ENCODE data around the gene SNAPC2. TPM values are rescaled to one million over a fixed set of nuclear protein-coding genes. Genes with fewer than 3 reads are reported as not detected.

Gene SNAPC2
- total RNA-seq, 1 donor from 2014 or later: 32.0 TPM

- TF ChIP-seq CTCF (IDR thresholded peaks at IDR 0.05; ENCODE audit: insufficient read depth, low read length, poor library complexity, severe bottlenecking): no peak
- H3K27me3 ChIP-seq (ENCODE audit: control insufficient read depth, insufficient read depth, low read length): peaks cover 32% of the 10 kb centered on the region
Observed at GRCh38 chr19:7914099-7914498, 6.0 kb upstream of the SNAPC2 start.

GRCh38 chr19:7914598-7915045 is 5.5 kb upstream of the SNAPC2 start, which contains the start of gene TGFBR3L:
TSS of gene TGFBR3L (plus strand) at chr19:7914830.
- H3K27me3 ChIP-seq (ENCODE audit: control insufficient read depth, insufficient read depth, low read length): peaks cover 32% of the 10 kb centered on the region
- DNase-seq (ENCODE audit: low read depth): no peak
- no peak within 1 kb of the TSS for H3K4me3 ChIP-seq (ENCODE audit: low read depth, low read length)
- no peak for TF ChIP-seq CTCF (IDR thresholded peaks at IDR 0.05; ENCODE audit: insufficient read depth, low read length, poor library complexity, severe bottlenecking)
- H3K36me3 ChIP-seq (ENCODE audit: control insufficient read depth, insufficient read depth, low read length): no peaks in the 10 kb centered on the region

More at GRCh38 chr19:7914099-7914498, 6.0 kb upstream of the SNAPC2 start:
- no peak for DNase-seq (ENCODE audit: low read depth)
- no peak overlapping the region for H3K4me3 ChIP-seq (ENCODE audit: low read depth, low read length)
- H3K36me3 ChIP-seq (ENCODE audit: control insufficient read depth, insufficient read depth, low read length): no peaks in the 10 kb centered on the region

GRCh38 chr19:7915250-7916102 is 4.7 kb upstream of the SNAPC2 start:
- no peaks in the 10 kb centered on the region for H3K36me3 ChIP-seq (ENCODE audit: control insufficient read depth, insufficient read depth, low read length)
- peaks cover 32% of the 10 kb centered on the region for H3K27me3 ChIP-seq (ENCODE audit: control insufficient read depth, insufficient read depth, low read length)
- no peak for TF ChIP-seq CTCF (IDR thresholded peaks at IDR 0.05; ENCODE audit: insufficient read depth, low read length, poor library complexity, severe bottlenecking)
- no peak for DNase-seq (ENCODE audit: low read depth)
- H3K4me3 ChIP-seq (ENCODE audit: low read depth, low read length): no peak overlapping the region

GRCh38 chr19:7916103-7916954 is 3.8 kb upstream of the SNAPC2 start:
- Histone ChIP-seq H3K4me3 (ENCODE audit: low read depth, low read length) (peak overlapping the region; percentile 32), H3K36me3 (ENCODE audit: control insufficient read depth, insufficient read depth, low read length) (no peaks in the 10 kb centered on the region), H3K27me3 (ENCODE audit: control insufficient read depth, insufficient read depth, low read length) (peaks cover 32% of the 10 kb centered on the region)
- no peak for DNase-seq (ENCODE audit: low read depth)
- no peak for TF ChIP-seq CTCF (IDR thresholded peaks at IDR 0.05; ENCODE audit: insufficient read depth, low read length, poor library complexity, severe bottlenecking)

- TF ChIP-seq CTCF (IDR thresholded peaks at IDR 0.05; ENCODE audit: insufficient read depth, low read length, poor library complexity, severe bottlenecking): no peak
- peak overlapping the region; percentile 10 for H3K4me3 ChIP-seq (ENCODE audit: low read depth, low read length)
- H3K36me3 ChIP-seq (ENCODE audit: control insufficient read depth, insufficient read depth, low read length): no peaks in the 10 kb centered on the region
- no peak for DNase-seq (ENCODE audit: low read depth)
- peaks cover 32% of the 10 kb centered on the region for H3K27me3 ChIP-seq (ENCODE audit: control insufficient read depth, insufficient read depth, low read length)
Observed at GRCh38 chr19:7916955-7917266, 3.2 kb upstream of the SNAPC2 start.

All from kidney epithelial cell (primary cell).